HUES64 (cell line): Measurements from ENCODE around the gene MYO7B.

Experiments used
- H3K27ac ChIP-seq: 2 replicates; pipeline ENCODE4 v1.7.0; 2013; ENCODE audit warnings: low read depth, low read length, inconsistent platforms
- H3K27me3 ChIP-seq: 2 replicates; pipeline ENCODE4 v1.6.1; 2013; ENCODE audit warnings: mild to moderate bottlenecking, low read length; ENCODE audit not compliant: insufficient read depth
- H3K36me3 ChIP-seq: 2 replicates; pipeline ENCODE4 v1.6.1; 2013; ENCODE audit warnings: mild to moderate bottlenecking, low read length; ENCODE audit not compliant: insufficient read depth
- H3K4me1 ChIP-seq: 2 replicates; pipeline ENCODE4 v1.6.1; 2013; ENCODE audit warnings: mild to moderate bottlenecking, low read length, moderate library complexity; ENCODE audit not compliant: insufficient read depth
- H3K4me3 ChIP-seq: 2 replicates; pipeline ENCODE4 v1.5.1; 2013; ENCODE audit warnings: mild to moderate bottlenecking, low read length, moderate library complexity
- H3K9ac ChIP-seq: 2 replicates; pipeline ENCODE4 v1.6.1; 2013; ENCODE audit warnings: mild to moderate bottlenecking, low read depth, low read length
- H3K9me3 ChIP-seq: 2 replicates; pipeline ENCODE4 v1.6.1; 2013; ENCODE audit warnings: low read depth, low read length; ENCODE audit not compliant: insufficient read depth
- WGBS: fragments of 150-250, 120-280 bp; methylation state at CpG from one replicate; pipeline ENCODE4 v1.1.7; 2013; ENCODE audit warnings: missing lambda C conversion rate; 5-methylcytosine and 5-hydroxymethylcytosine counted together

MYO7B gene

DNA sequence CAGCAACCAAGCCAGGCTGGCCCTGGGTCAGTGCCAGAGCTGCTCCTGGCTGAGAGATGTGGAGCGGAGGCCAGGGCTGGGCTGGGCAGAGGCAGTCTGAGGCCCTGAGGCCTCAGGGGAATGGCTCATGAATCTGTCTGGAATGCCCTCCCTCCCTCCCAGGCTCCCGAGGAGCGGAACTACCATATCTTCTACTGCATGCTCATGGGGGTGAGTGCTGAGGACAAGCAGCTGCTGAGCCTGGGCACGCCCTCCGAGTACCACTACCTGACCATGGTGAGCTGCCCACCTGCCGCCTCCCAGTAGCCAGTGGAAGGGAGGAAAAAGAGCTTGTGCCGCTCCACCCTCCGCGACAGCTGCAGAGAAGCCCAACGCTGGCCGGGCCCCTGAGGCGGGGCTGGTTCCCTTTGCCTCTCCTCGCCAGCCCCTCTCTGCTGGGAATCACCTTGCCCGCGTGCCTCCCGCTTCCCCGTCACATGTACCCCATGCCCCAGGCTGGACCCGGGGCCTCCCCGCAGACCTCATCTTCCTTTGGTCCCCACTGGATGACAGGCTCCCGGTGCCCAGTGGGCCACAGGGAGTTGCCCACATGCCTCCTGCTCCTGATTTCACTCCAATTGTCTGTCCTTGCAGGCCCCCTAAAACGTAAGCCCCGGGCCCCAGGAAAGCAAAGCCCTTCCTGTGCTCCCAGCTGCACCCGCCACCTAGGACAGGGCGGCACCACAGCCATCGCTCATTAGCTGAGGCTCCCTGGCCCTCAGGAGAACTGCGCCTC lies 41.1 kb downstream of the MYO7B start:
- Histone ChIP-seq H3K9me3 (no peaks in the 10 kb centered on the region), H3K9ac (no peak overlapping the region), H3K27ac (no peak overlapping the region), H3K4me1 (no peaks in the 10 kb centered on the region), H3K27me3 (no peaks in the 10 kb centered on the region), H3K36me3 (no peaks in the 10 kb centered on the region), H3K4me3 (no peak overlapping the region)
- 91% methylated on average over 26 of the region's 26 CpGs for WGBS

DNA sequence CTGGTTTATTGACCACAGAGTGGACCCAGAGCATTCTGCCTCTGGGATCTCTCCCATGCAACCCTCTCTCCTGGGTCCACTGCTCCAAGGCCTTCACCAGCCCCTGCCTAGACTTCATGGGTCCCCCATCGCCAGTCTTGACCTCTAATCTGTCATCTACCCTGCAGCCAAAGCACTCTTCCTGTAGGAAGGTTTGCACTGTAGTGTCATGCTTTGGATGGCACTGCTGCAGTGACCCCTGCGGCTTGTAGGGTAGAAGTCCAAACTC lies 41.7 kb downstream of the MYO7B start:
- no peak overlapping the region for H3K4me3 ChIP-seq
- no peaks in the 10 kb centered on the region for H3K9me3 ChIP-seq
- WGBS, result 97% methylated on average over 2 of the region's 2 CpGs
- no peak overlapping the region for H3K9ac ChIP-seq
- no peak overlapping the region for H3K27ac ChIP-seq
- no peaks in the 10 kb centered on the region for H3K4me1 ChIP-seq
- H3K36me3 ChIP-seq, result no peaks in the 10 kb centered on the region
- H3K27me3 ChIP-seq, result no peaks in the 10 kb centered on the region

DNA sequence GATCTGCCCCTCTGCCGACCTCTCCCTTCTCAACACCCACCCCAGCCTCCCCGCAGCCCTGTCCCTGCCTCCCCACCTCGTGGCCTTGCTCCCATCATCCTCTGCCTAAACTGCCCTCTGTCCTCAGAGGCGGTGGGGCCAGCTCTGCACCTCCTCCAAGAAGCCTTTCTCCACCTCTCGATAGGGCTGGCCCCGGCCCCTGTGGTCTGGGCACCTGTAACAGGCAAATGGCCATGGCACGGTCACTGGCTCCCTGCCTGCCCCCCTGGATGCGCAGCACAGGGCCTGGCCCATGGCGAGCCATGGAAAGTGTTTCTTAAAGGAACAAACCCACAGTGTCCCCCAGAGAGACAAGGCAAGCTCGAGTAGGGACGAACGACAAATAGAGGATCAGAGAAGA lies 42.0 kb downstream of the MYO7B start:
- H3K4me3 ChIP-seq, result no peak overlapping the region
- 90% methylated on average over 12 of the region's 12 CpGs for WGBS
- no peaks in the 10 kb centered on the region for H3K36me3 ChIP-seq
- no peak overlapping the region for H3K27ac ChIP-seq
- no peaks in the 10 kb centered on the region for H3K27me3 ChIP-seq
- H3K4me1 ChIP-seq, result no peaks in the 10 kb centered on the region
- no peaks in the 10 kb centered on the region for H3K9me3 ChIP-seq
- no peak overlapping the region for H3K9ac ChIP-seq

DNA sequence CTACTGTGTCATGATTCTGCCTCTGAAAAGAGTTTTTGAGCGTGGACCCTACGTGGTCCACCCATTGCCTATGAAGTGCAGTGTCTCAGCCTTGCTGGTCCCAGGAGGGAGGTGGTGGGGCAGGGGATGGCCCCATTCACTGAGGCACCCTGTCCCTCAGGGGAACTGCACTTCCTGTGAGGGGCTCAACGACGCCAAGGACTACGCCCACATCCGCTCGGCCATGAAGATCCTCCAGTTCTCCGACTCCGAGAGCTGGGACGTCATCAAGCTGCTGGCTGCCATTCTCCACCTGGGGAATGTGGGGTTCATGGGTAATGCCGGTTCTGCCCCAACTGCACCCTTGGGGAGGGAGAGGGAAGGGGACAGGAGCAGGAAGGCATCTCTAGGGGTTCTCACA lies 42.5 kb downstream of the MYO7B start:
- Histone ChIP-seq H3K4me3 (no peak overlapping the region), H3K27me3 (no peaks in the 10 kb centered on the region), H3K9ac (no peak overlapping the region), H3K36me3 (no peaks in the 10 kb centered on the region), H3K4me1 (no peaks in the 10 kb centered on the region), H3K9me3 (no peaks in the 10 kb centered on the region), H3K27ac (no peak overlapping the region)
- 96% methylated on average over 11 of the region's 11 CpGs for WGBS

DNA sequence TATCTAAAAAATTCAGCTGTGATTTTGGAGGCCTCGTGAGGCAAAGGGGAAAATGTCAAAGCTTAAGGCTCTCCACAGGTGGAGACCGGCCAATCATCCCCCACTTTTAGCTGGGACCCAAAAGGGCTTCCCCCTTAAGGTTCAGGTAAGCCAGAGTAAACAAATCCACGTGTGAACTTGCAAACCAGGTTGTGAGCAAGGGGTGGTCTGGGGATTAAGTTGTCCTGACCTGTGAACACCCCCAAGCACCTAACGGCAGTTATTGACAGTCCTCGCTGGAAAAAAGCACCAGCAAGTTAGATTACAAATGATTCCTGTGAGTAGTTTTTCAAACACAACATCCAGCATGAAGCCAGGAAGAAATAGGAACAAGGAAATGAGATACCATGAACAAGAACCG lies 42.9 kb downstream of the MYO7B start:
- no peak overlapping the region for H3K27ac ChIP-seq
- H3K27me3 ChIP-seq, result no peaks in the 10 kb centered on the region
- H3K9ac ChIP-seq, result no peak overlapping the region
- no peaks in the 10 kb centered on the region for H3K9me3 ChIP-seq
- no peaks in the 10 kb centered on the region for H3K4me1 ChIP-seq
- H3K36me3 ChIP-seq, result no peaks in the 10 kb centered on the region
- no peak overlapping the region for H3K4me3 ChIP-seq
- 82% methylated on average over 6 of the region's 6 CpGs for WGBS

DNA sequence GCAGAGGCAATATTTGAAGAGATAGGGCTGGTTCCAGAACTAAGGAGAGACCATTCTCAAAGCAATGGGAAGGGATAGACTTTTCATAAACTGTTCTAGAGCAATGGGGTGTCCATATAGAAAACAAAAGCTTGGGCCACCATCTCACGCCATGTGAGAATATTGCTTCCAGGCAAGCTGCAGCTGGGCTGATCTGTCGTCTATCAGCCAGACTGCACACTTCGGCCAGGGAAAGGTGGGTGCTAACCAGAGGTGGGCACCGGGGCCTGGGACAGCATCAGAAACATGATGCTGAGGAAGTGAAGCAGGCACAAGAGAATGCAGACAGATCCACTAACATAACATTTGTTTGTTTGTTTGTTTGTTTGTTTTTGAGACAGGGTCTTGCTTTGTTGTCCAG lies 43.7 kb downstream of the MYO7B start:
- H3K4me1 ChIP-seq, result no peaks in the 10 kb centered on the region
- no peaks in the 10 kb centered on the region for H3K36me3 ChIP-seq
- 93% methylated on average over 4 of the region's 4 CpGs for whole genome bisulfite sequencing
- no peaks in the 10 kb centered on the region for H3K27me3 ChIP-seq
- H3K27ac ChIP-seq, result no peak overlapping the region
- no peaks in the 10 kb centered on the region for H3K9me3 ChIP-seq
- H3K9ac ChIP-seq, result no peak overlapping the region
- no peak overlapping the region for H3K4me3 ChIP-seq

DNA sequence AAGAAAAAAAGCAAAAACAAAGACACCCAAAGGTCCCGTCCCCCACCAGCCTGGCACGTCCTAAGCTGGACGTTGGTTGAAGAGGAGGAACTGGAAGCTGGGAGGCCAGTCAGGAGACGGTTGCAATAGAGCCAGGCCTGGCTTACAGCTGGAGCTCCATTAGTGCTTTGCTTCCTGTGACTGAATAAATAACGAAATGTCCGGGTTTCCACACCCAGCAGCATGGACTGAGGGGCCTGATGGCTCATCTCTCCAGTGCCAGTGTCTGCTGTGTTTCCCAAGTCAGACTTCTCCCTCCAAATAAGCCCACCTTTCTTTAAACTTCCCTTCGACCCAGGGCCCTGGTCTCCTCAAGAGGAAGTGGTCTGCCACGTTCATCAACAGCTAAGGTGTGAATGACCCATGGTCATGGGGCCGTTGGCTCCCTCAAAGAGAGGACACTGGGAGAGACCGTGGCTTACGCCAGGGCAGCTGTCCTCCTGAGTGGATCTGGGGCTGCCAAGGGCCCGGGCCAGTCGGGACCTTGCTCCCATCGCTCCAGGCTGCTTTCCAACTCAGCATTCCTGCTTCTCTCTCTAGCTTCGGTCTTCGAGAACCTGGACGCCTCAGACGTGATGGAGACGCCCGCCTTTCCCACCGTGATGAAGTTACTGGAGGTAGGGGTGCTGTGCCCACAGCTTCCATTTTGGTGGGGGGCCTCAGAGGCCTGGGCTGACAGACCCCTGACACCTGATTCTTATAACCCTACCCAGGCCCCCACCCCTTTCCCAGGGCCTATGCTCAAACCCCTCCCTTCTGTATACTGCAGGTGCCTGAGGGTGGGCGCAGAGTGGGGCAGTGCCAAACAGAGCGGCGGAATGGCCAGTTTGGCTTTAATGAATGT lies 44.9 kb downstream of the MYO7B start:
- Histone ChIP-seq H3K4me3 (no peak overlapping the region), H3K9ac (no peak overlapping the region), H3K4me1 (no peaks in the 10 kb centered on the region), H3K27me3 (no peaks in the 10 kb centered on the region), H3K9me3 (no peaks in the 10 kb centered on the region), H3K27ac (no peak overlapping the region), H3K36me3 (no peaks in the 10 kb centered on the region)
- 94% methylated on average over 24 of the region's 24 CpGs for WGBS

DNA sequence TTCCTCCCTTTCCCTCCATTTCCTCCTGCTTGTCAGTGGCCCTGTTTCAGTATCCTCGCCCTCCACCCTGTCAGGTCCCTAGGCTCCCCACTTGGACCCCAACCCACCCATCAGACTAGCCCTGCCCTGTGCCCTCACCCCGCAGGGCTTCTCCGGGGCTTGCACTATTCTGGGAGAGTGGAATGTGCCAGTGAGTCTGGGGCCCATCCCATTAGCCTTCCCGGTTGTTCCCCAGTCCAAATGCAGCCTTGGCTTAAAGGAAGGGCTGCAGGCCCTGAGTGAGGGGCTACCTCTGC lies 45.5 kb downstream of the MYO7B start:
- Histone ChIP-seq H3K9me3 (no peaks in the 10 kb centered on the region), H3K4me1 (no peaks in the 10 kb centered on the region), H3K4me3 (no peak overlapping the region), H3K27ac (no peak overlapping the region), H3K27me3 (no peaks in the 10 kb centered on the region), H3K36me3 (no peaks in the 10 kb centered on the region), H3K9ac (no peak overlapping the region)
- 90% methylated on average over 4 of the region's 4 CpGs for WGBS

DNA sequence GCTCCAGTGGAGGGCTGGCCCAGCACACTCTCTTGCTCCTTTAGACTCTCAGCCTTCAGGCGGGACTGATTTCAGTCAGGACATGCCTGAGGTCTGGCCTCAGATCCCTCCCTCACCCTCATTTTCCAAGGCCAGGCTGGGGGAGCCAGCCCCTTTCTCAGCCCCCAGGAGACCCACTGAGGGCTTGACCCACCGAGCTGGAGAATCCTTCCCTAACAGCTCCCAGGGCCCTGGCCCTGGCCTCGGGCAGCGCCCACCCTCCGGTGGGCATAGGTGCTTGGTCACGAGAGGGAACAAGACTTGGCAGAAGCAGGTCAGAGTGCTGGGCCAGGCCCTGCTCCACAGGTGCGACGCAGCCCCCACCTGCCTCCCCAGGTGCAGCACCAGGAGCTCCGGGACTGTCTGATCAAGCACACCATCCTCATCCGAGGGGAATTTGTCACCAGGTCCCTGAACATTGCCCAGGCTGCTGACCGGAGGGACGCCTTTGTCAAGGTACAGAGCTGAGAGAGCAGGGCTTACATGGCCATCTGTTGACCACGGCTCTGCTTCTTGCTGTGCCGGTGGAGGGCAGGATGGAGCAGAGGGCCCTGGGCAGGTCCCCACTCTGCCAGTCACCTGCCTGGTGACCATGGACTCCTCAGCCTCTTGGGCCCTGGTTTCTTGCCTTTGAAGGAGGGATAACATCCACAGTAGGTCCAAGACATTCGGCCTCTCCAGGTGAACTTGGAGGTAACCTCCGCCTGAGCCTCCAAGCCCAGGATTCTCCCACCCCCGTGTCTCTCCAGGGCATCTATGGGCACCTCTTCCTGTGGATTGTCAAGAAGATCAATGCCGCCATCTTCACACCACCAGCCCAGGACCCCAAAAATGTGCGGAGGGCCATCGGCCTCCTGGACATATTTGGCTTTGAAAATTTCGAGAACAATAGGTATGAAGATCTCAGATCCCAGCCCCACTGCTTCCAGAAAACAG lies 46.3 kb downstream of the MYO7B start:
- Histone ChIP-seq H3K4me3 (no peak overlapping the region), H3K27ac (no peak overlapping the region), H3K9me3 (no peaks in the 10 kb centered on the region), H3K36me3 (no peaks in the 10 kb centered on the region), H3K9ac (no peak overlapping the region), H3K4me1 (no peaks in the 10 kb centered on the region), H3K27me3 (no peaks in the 10 kb centered on the region)
- 94% methylated on average over 21 of the region's 21 CpGs for WGBS

DNA sequence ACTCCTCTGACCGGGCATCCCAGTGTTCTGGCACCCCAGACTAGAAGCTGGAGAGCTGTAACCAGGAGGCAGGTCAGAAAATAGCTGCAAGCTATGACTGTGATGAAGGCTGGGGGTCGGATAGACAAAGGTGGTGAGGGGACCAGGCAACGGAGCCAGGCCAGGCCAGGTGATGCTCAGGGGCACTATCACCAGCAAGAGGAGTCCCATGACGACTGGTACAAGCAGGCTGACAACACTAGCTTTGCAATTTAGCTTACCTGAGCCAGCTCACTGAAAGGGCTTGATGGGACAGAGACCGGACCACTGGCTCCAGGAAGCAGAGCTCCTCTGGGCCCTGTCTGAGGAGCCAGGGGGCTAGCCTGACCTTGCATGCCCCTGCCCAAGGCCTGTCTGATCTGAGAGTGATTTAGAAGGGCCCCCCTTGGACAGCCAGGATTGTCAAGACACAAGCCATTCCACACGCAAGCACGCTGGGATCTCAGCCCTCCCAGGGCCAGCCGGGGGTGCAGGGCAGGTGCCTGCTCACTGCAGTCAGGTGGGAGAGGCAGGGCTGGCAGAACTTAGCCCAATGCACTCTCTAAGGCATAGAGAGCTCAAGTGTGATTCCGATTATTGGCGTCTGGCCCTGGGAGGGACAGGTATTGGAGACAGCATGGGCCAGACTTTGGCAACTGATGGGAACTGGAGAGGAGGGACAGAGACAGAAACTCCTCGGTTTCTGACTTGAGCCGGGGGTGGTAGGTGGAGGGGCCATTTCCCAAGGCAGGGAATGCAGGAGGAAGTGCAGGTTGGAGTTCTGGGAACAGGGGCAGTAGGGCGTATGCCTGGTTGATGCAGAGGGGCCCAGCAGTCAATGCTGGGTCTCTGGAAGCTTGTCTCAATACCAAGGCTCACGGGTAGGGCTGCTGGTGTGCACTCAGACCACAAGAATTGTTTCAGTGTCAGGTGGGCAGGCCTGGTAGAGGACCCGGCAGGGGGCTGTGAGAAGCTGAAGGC lies 47.7 kb downstream of the MYO7B start:
- Histone ChIP-seq H3K9ac (no peak overlapping the region), H3K27ac (no peak overlapping the region), H3K27me3 (no peaks in the 10 kb centered on the region), H3K4me1 (no peaks in the 10 kb centered on the region), H3K9me3 (no peaks in the 10 kb centered on the region), H3K4me3 (no peak overlapping the region), H3K36me3 (no peaks in the 10 kb centered on the region)
- WGBS, result 88% methylated on average over 15 of the region's 15 CpGs
